Measurements from ENCODE around the gene RNF38. TPM values are rescaled to one million over a fixed set of nuclear protein-coding genes. Genes with fewer than 3 reads are reported as not detected.

Gene RNF38
- polyA plus RNA-seq, 1 donor from 2014 or later = 61.9 TPM

- no peak overlapping the region for H3K9ac ChIP-seq (ENCODE audit: low read length)
- H3K79me2 ChIP-seq (replicated peaks; ENCODE audit: insufficient read depth, low read length) = peaks cover 10% of the 10 kb centered on the region
- no peaks in the 10 kb centered on the region for H3K9me2 ChIP-seq (ENCODE audit: insufficient read depth, low read length)
- H3K9me3 ChIP-seq (ENCODE audit: low read length) = no peaks in the 10 kb centered on the region
- no peaks in the 10 kb centered on the region for H3F3A ChIP-seq (ENCODE audit: insufficient read depth, low read length, poor library complexity, severe bottlenecking)
- no peaks in the 10 kb centered on the region for H4K20me1 ChIP-seq (ENCODE audit: insufficient read depth)
- no peaks in the 10 kb centered on the region for H3K27me3 ChIP-seq (ENCODE audit: insufficient read depth, low read depth, low read length)
- no peak overlapping the region for H3K4me2 ChIP-seq (ENCODE audit: low read length)
- no peaks in the 10 kb centered on the region for H3K36me3 ChIP-seq (ENCODE audit: insufficient read depth, low read length)
- no peak overlapping the region for H3K27ac ChIP-seq (ENCODE audit: low read length)
- no peak overlapping the region for H3K4me3 ChIP-seq (ENCODE audit: low read length)
- H2AFZ ChIP-seq (ENCODE audit: low read depth, low read length) = no peak overlapping the region
- no peak for TF ChIP-seq EP300 (conservative IDR thresholded peaks at IDR 0.05; ENCODE audit: poor library complexity, severe bottlenecking)
- no peak for TF ChIP-seq SMC3 (conservative IDR thresholded peaks at IDR 0.05; ENCODE audit: poor library complexity)
- TF ChIP-seq EZH2 (IDR thresholded peaks at IDR 0.05; ENCODE audit: borderline replicate concordance, insufficient read depth, low read length, poor library complexity, severe bottlenecking) = no peak
- TF ChIP-seq REST (IDR thresholded peaks at IDR 0.05; ENCODE audit: borderline replicate concordance) = no peak
- no peak for TF ChIP-seq MXI1 (conservative IDR thresholded peaks at IDR 0.05; ENCODE audit: poor library complexity, severe bottlenecking)
- TF ChIP-seq RAD21 (conservative IDR thresholded peaks at IDR 0.05) = no peak
- TF ChIP-seq TAF1 (IDR thresholded peaks at IDR 0.05; ENCODE audit: low read depth) = no peak
- no peak for TF ChIP-seq CTCF (IDR thresholded peaks at IDR 0.05; ENCODE audit: poor library complexity, severe bottlenecking)
- TF ChIP-seq POLR2AphosphoS5 (IDR thresholded peaks at IDR 0.05) = no peak
Observed at GRCh38 chr9:36443581-36443980, 43.5 kb upstream of the RNF38 start.

GRCh38 chr9:36442710-36443109 lies 42.6 kb upstream of the RNF38 start:
- Histone ChIP-seq H3K9me2 (ENCODE audit: insufficient read depth, low read length) (no peaks in the 10 kb centered on the region), H3K79me2 (replicated peaks; ENCODE audit: insufficient read depth, low read length) (peaks cover 10% of the 10 kb centered on the region), H4K20me1 (ENCODE audit: insufficient read depth) (no peaks in the 10 kb centered on the region), H3K27me3 (ENCODE audit: insufficient read depth, low read depth, low read length) (no peaks in the 10 kb centered on the region), H3K4me2 (ENCODE audit: low read length) (no peak overlapping the region), H3K9ac (ENCODE audit: low read length) (no peak overlapping the region), H3K36me3 (ENCODE audit: insufficient read depth, low read length) (no peaks in the 10 kb centered on the region), H2AFZ (ENCODE audit: low read depth, low read length) (no peak overlapping the region), H3K9me3 (ENCODE audit: low read length) (no peaks in the 10 kb centered on the region), H3F3A (ENCODE audit: insufficient read depth, low read length, poor library complexity, severe bottlenecking) (no peaks in the 10 kb centered on the region), H3K4me3 (ENCODE audit: low read length) (no peak overlapping the region), H3K27ac (ENCODE audit: low read length) (no peak overlapping the region)
- TF ChIP-seq RAD21 (conservative IDR thresholded peaks at IDR 0.05) (no peak), TAF1 (IDR thresholded peaks at IDR 0.05; ENCODE audit: low read depth) (no peak)

- H3K27ac ChIP-seq (ENCODE audit: low read length) = no peak overlapping the region
- no peak overlapping the region for H3K4me3 ChIP-seq (ENCODE audit: low read length)
- no peaks in the 10 kb centered on the region for H3K36me3 ChIP-seq (ENCODE audit: insufficient read depth, low read length)
- H4K20me1 ChIP-seq (ENCODE audit: insufficient read depth) = no peaks in the 10 kb centered on the region
- no peaks in the 10 kb centered on the region for H3K27me3 ChIP-seq (ENCODE audit: insufficient read depth, low read depth, low read length)
- H3F3A ChIP-seq (ENCODE audit: insufficient read depth, low read length, poor library complexity, severe bottlenecking) = no peaks in the 10 kb centered on the region
- H3K9ac ChIP-seq (ENCODE audit: low read length) = no peak overlapping the region
- no peaks in the 10 kb centered on the region for H3K9me2 ChIP-seq (ENCODE audit: insufficient read depth, low read length)
- H2AFZ ChIP-seq (ENCODE audit: low read depth, low read length) = no peak overlapping the region
- no peaks in the 10 kb centered on the region for H3K9me3 ChIP-seq (ENCODE audit: low read length)
- H3K4me2 ChIP-seq (ENCODE audit: low read length) = no peak overlapping the region
- TF ChIP-seq SMC3 (conservative IDR thresholded peaks at IDR 0.05; ENCODE audit: poor library complexity) = no peak
- TF ChIP-seq MXI1 (conservative IDR thresholded peaks at IDR 0.05; ENCODE audit: poor library complexity, severe bottlenecking) = no peak
- no peak for TF ChIP-seq POLR2AphosphoS5 (IDR thresholded peaks at IDR 0.05)
- no peak for TF ChIP-seq CTCF (IDR thresholded peaks at IDR 0.05; ENCODE audit: poor library complexity, severe bottlenecking)
- no peak for TF ChIP-seq RAD21 (conservative IDR thresholded peaks at IDR 0.05)
- no peak for TF ChIP-seq REST (IDR thresholded peaks at IDR 0.05; ENCODE audit: borderline replicate concordance)
- no peak for TF ChIP-seq EP300 (conservative IDR thresholded peaks at IDR 0.05; ENCODE audit: poor library complexity, severe bottlenecking)
- no peak for TF ChIP-seq TAF1 (IDR thresholded peaks at IDR 0.05; ENCODE audit: low read depth)
- no peak for TF ChIP-seq EZH2 (IDR thresholded peaks at IDR 0.05; ENCODE audit: borderline replicate concordance, insufficient read depth, low read length, poor library complexity, severe bottlenecking)
- peaks cover 10% of the 10 kb centered on the region for H3K79me2 ChIP-seq (replicated peaks; ENCODE audit: insufficient read depth, low read length)
Observed at GRCh38 chr9:36441966-36442365, 41.9 kb upstream of the RNF38 start.

Measured in neural cell (in vitro differentiated cells).